Measurements from ENCODE around the gene CDK5. TPM values are rescaled to one million over a fixed set of nuclear protein-coding genes. Genes with fewer than 3 reads are reported as not detected.

CDK5 gene
- polyA plus RNA-seq, 3 donors = 16.4 to 19.5 (median 18.8) TPM

DNA sequence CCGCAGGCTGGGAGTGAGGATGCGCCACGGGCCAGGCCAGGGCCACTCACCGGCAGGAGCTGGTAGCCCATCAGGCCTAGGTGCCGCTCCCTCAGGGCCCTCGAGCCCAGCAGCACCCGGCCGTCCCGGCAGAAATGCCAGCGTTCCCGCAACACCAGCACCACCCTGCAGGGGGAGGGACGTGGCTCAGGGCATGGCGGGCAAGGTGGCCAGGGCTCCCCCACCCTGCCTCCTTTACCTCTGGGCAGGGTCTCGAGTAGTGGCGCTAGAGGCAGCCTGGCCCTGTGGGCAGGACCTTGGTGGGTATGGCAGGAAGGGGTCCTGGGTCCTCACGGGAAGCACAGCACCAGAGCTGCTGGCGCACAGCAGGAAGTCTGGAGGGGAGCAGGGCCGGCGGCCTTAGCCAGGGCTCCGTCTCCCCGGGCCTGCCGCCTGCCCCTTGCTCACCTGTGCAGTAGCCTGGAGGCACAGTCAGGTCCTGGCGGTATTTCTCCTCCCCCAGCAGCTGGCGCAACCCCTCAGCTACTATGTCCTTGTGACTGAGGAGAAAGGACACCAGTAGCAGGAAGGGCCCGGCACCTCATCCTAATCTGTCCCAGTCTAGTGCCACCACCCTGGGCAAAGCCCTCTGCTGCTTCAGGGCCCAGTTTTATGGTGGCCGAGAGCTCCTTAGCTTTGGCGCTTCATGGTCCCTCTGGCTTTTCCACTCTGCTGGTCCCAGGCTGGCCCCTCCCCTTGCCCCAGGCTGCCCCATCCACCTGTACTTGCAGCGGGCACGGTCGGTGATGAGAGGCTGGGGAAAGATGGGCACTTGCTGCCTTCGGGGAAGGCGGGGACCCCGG lies 19.4 kb upstream of the CDK5 start:
- no peak for DNase-seq

DNA sequence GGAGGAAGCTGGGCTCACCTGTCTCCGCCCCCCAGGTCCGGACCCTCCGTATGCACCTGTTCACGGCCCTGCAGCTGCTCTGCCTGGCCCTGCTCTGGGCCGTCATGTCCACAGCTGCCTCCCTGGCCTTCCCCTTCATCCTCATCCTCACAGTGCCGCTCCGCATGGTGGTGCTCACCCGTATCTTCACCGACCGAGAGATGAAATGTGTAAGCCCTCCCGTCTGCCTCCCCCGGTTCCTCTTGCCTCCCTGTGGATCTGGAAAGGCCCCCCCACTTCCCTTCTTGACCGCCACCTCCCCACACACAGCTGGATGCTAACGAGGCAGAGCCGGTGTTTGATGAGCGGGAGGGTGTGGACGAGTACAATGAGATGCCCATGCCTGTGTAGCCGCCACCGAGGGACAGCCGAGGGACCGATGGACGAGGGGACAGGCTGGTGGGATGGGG lies 18.3 kb upstream of the CDK5 start:
- DNase-seq = no peak

DNA sequence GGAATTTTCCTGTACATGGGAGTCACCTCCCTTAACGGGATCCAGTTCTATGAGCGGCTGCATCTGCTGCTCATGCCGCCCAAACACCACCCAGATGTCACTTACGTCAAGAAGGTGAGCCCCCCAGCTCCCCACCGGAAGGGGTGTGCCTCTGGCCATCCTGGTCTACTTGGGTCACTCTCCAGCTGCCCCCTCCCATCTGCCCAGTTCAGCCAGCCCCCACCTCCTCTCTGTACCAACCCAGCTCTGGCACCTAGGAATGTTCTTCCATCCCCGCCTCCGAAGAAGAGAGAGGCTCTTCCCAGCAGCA lies 17.9 kb upstream of the CDK5 start:
- DNase-seq = no peak

DNA sequence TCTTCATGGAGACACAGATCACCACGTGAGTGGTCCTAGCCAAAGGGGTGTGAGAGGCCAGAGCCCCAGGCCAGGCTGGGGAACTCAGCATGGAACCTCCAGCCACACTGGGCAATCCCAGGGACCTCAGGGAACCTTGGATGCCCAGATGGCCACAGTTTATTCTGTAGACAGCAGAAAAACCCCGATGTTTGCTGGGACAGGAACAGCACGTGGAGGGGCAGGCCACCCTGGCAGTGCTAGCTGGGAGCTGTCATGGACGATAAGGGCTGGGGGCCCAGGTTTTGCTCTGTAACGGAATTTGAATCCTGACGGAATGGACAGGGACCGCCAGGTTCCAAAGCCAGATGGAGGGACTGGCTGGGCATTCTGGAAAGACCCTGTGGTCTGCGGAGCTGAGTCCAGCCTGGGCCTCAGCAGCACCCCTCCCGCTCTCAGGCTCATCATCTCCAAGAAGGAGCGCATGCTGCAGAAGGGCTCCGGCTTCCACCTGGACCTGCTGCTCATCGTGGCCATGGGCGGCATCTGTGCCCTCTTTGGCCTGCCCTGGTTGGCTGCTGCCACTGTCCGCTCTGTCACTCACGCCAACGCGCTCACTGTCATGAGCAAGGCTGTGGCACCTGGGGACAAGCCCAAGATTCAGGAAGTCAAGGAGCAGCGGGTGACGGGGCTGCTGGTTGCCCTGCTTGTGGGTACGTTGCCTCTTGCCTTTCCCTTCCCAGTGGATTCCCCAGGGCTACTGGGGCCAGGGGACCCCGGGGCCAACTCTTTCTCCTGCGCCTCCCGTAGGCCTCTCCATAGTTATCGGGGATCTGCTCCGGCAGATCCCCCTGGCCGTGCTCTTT lies 17.3 kb upstream of the CDK5 start:
- no peak for DNase-seq

DNA sequence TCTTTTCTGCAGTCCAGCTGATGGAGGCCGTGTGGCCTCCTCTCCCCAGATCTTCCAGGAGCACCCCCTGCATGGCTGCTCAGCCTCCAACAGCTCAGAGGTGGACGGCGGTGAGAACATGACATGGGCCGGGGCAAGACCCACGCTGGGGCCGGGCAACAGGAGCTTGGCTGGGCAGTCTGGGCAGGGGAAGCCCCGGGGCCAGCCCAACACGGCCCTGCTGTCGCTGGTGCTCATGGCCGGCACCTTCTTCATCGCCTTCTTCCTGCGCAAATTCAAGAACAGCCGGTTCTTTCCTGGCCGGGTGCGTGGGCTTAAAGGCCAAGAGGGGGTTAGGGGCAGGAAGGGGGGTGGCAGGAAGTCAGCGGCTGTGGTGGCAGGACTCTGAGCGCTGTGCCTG lies 16.3 kb upstream of the CDK5 start:
- no peak for DNase-seq

DNA sequence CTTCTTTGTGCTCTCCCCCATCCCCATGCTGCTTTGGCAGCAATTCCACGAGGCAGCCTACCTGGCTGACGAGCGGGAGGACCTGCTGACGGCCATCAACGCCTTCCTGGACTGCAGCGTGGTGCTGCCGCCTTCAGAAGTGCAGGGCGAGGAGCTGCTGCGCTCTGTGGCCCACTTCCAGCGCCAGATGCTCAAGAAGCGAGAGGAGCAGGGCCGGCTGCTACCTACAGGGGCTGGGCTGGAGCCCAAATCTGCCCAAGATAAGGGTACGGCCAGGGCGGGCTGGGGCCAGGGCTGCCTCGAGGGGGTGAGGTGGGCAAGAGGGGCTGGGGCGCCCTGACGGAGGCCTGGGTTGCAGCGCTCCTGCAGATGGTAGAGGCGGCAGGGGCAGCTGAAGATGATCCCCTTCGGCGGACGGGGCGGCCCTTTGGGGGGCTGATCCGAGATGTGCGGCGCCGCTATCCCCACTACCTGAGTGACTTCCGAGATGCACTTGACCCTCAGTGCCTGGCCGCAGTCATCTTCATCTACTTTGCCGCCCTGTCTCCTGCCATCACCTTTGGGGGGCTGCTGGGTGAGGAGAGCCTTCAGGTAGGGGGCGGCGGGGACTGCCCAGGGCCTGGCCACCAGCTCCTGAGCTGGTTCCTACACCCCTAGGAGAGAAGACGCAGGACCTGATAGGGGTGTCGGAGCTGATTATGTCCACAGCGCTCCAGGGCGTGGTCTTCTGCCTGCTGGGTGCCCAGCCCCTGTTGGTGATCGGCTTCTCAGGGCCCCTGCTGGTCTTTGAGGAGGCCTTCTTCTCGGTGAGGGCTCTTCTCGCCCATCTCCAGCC lies 13.6 kb upstream of the CDK5 start:
- no peak for DNase-seq

DNA sequence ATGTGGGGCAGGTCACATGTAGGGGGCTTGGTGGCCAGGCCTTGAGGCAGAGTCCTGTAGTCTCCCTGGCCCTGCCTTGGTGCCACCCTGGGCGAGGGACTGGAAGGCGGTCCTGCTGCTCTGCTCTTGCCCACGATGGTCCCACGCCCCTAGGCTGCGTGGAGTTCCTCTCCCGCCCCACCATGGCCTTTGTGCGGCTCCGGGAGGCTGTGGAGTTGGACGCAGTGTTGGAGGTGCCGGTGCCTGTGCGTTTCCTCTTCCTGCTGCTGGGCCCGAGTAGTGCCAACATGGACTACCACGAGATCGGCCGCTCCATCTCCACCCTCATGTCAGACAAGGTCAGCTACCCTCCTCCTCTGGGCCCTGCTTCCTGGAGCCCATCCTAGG lies 12.9 kb upstream of the CDK5 start:
- no peak for DNase-seq

DNA sequence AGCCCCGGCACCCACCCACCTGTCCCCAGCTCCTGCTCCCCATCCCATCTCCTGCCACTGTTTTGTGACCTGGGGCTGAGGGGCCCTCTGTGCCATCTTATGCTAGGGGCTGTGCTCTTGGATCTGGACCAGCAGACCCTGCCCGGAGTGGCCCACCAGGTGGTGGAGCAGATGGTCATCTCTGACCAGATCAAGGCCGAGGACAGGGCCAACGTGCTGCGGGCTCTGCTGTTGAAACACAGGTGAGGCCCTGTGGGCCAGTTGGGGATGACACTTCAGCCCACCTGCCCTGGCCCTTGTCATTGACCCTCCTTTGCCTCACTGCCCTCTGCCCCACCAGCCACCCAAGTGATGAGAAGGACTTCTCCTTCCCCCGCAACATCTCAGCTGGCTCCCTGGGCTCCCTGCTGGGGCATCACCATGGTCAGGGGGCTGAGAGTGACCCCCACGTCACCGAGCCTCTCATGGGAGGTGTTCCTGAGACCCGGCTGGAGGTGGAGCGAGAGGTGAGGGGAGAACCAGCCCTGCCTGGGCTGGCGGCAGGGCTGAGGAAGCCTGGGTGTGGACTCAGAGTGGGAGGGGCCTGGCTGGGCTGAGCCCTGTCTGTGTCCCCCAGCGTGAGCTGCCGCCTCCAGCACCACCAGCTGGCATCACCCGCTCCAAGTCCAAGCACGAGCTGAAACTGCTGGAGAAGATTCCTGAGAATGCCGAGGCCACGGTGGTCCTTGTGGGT lies 12.3 kb upstream of the CDK5 start:
- DNase-seq = no peak

DNA sequence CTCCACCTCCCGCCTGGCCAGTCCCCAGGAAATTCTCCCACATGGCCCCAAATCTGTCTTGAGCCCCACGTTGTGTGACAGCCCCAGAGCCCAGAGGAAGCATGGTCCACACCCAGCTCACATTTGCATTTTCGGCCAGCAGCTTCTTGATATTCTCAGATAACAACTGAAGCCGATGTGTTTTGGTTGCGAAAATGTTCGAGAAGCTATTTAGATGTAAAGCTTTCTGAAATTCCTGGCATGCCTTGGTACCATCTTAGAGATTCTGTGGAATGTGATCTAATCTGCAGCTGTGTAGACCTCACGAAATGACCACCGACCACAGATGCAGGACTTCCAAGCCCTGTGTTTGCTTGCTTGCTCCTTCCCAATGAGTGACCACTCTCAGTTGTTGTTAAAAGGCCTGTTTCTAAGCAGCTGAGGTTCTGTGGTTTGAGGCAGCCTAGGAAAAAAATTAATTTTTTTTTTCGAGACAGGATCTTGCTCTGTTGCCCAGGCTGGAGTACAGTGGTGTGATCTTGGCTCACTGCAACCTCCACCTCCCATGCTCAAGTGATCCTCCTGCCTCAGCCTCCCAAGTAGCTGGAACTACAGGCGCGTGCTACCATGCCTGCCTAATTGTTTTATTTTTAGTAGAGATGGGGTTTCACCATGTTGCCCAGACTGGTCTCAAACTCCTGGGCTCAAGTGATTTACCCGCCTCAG lies 10.5 kb upstream of the CDK5 start:
- no peak for DNase-seq

DNA sequence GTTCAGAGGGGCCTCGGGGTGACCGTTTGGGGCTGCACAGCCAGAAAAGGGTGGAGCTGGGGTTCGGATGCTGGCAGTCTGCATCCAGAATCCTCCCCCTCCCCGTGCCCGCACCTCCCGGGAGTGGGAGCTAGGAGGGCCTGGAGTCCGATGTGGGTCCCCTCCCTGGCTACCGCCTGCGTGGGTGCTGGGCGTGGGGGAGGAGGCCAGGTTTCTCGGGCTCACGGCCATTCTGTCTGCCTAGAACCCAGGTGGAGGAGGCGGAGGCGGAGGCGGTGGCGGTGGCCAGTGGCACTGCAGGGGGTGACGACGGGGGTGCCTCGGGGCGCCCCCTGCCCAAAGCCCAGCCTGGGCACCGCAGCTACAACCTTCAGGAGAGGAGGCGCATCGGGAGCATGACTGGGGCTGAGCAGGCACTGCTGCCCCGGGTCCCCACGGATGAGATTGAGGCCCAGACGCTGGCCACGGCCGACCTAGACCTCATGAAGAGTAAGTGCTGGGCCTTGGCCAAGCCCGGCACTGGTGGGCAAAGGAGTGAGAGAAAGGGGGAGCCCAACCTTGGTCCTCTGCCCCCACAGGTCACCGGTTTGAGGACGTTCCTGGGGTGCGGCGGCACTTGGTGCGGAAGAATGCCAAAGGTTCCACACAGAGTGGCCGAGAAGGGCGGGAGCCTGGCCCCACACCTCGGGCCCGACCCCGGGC lies 8.7 kb upstream of the CDK5 start:
- no peak for DNase-seq

DNA sequence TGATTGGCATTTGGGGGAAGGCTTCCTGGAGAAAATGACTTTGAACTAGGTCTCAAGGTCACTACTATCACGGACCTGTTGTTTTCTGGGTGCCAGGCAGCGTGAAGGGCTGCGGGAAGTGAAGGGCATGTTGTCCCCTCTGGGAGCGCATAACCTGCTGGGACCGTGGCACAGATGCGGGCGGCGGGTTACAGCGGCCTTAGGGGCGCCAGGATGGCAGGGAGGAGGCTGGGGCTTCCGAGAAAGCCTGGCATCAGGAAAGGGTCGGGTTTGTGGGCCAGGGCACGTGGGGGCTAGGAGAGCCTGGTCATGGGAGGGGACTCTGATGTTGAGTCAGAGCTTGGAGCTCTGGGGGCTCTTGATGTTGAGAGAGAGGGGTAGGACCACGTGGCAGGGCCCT lies 7.8 kb upstream of the CDK5 start:
- DNase-seq = no peak

DNA sequence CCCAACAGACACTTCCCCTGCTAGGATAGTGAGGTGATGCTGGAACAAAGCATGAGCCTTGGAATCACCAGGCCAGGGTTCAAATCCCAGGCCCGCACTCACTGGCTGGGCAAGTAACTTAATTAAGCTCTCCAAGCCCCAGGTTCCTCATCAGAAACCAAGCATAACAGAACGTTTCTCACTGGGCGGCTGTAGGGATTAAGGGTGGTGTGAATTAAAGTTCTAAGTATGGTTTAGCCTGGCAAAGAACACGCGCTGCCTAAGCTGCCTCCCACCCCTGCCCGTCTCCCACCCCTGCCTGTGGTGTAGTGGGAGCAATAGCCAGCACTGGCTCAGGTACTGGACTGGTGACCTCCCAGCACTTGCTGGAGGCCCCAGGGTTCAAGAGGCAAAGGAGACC lies 7.3 kb upstream of the CDK5 start:
- DNase-seq = no peak

DNA sequence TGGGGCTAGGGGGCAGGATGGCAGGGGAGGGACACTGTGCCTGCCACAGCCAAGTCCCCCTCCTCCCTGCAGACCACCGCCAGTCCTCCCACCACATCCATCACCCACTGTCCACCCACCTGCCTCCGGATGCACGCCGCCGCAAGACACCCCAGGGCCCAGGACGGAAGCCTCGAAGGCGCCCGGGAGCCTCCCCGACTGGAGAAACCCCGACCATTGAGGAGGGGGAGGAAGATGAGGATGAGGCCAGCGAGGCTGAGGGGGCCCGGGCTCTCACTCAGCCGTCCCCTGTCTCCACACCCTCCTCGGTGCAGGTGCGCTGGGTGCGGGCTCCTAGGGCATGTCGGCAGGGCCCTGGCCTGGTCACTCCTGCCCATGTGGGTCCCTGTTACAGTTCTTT lies 6.8 kb upstream of the CDK5 start:
- DNase-seq = no peak

DNA sequence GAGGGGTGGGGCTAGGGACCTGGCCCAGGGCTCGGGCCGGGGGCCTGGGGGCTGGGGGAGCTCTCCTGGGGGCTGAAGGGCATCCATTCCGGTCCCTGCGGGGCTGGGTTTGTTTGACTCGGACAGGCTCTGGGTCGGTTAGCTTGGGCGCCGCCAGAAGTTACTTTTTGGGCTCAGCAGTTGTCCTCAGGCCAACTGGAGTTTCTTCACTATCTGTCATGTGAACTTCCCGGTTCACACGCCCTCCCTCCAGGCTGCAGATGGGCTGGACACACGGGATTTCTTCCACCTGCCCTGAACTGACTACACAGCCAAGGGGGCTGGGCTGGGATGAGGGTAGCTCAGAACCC lies 5.5 kb upstream of the CDK5 start:
- no peak for DNase-seq

DNA sequence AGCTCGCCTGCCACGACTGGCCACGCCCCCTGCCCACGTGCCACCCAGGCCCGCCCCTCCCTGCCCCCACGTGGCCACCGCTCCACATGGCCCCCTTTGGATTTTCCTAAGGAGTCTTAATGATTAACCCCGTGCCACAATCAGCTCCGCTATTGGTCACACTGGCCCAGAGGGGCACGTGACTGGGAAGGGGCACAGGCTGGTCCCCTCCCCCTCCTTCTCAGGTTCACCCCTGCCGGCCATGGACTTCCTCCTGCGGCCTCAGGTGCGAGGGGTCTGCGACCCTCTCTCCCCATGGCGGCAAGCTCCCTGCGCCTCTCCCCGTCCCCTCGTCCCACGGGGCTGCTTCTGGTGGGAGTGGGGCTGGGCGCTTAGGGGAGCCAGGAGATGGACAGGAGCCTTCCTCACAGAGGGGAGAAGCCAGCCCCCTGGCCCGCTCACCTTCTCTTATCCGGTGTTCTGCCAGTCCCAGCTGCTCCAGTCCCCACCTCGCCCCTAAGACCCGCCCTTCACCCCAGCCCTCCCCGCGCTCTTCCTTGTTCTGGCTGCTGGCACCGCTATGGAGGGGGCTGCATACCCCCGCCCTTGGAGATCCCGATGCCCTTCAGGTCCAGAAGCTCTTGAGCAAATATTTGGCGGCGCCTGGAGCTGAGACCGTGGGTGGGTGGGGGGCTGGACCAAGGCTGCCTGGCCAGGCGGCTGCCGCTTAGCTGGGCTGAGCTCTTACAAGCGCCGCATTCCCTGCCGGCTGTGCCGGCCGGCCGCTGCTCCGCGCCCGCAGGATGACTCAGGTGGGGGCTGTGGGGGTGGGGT lies 4.9 kb upstream of the CDK5 start:
- peak; percentile 81 for DNase-seq

DNA sequence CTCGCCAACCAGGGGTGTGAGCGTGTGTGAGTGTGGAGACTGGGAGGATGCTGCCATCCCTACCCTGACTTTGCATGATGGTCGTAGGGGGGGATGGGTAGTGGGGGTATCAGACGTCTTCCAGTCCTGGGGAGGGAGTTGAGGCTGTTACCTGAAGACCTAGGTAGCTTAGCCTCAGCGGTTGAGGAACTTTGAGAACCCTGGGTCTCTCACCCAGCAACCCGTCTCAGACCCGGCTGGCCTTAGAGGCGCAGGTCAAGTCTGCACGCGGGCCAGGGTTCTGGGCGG lies 4.4 kb upstream of the CDK5 start:
- DNase-seq = no peak

DNA sequence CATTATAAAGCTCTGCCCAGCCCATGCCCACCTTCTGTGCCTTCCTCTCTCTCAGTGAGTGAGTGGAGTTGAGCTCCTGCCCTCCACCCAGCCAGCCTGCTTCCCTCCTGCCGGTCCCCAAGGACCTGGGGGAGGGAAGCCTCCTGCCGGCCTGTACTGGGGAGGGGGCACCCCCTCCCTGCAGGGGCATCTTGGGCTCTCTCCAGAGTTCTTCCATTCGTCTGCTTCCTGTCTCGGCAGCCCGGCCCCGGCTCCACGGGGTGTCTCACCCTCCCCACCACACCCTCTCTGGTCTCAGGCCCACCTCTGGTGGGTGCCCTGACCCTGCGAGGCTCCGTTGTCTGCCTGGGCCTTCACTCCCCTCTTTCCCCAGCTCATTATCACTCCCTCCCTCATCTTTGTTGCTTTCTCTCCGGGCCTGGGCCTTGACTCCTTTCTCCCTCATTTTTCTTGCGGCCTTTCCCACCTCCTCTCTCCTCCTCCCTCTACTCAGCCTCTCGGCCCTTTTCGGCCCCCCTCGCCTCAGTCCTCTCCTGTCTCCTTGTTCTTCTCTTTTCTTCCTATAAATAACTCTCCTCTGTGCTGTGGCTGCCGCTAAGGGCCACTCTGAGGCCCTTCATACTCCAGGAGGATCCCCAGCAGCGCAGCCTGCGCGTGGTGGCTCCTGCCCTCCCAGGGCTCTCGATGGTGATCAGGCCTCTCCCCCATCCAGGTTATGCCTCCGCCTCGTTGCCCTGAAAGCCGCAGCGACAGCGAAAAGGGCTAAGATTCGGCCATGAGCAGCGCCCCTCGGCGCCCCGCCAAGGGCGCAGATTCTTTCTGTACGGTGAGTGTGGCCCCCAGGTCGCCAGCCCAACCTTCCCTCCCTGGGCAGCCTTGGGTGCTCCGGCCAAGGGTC lies 3.8 kb upstream of the CDK5 start:
- DNase-seq = no peak

DNA sequence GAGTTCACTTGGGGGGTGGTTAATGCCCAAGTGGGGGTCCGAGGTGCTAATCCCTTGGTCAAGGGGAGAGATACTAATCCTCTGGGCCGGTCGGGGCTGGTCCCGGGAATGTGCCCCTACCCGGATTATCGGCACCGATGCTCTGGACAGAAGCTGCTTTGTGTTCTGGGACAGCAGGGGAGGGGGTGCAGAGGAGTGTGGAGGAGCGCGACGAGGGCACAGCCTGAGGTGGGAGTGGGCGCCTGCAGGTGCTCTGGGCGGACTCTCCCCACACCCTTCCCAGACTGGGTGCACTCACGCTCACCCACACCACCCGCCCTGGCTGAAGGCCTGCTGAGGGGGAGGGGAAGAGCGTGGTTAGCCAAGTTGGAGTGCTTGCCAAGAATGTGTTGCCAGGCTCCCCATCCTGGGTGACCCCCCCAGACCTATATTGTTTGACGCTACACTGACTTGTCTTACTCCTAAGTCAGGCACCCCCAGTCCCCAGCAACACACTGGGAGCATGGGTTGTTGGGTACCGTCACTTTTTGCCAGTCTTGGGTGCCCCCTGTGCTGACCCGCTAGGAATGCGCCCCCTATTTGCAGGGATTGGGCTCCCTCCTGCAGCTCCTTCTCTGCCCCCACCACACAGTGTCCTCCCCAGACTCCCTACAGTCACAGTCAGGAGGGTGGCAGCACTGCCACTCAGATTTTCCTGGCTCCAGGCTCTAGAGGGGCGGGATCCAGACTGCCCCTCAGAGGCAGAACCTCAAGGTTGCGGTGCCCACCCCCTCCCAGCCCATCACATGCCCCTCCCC lies 2.9 kb upstream of the CDK5 start:
- DNase-seq = no peak
